Measurements from ENCODE around the gene PHLPP1.
"Not testable (repeated sequence)": the region's sequence is repeated elsewhere in the genome, so short reads cannot be mapped to it uniquely, and the experiment has no call there.

The PHLPP1 gene

GRCh38 chr18:62697636-62698035, 17.7 kb upstream of the PHLPP1 start:
- TF ChIP-seq TCF4 (CRISPR knock-in tag; IDR thresholded peaks at IDR 0.05; ENCODE audit: borderline replicate concordance), result no peak
- TF ChIP-seq SNAI2 (CRISPR knock-in tag; IDR thresholded peaks at IDR 0.05), result no peak
- no peak for TF ChIP-seq GLIS3 (CRISPR knock-in tag; IDR thresholded peaks at IDR 0.05)
- TF ChIP-seq, protein P1, sequence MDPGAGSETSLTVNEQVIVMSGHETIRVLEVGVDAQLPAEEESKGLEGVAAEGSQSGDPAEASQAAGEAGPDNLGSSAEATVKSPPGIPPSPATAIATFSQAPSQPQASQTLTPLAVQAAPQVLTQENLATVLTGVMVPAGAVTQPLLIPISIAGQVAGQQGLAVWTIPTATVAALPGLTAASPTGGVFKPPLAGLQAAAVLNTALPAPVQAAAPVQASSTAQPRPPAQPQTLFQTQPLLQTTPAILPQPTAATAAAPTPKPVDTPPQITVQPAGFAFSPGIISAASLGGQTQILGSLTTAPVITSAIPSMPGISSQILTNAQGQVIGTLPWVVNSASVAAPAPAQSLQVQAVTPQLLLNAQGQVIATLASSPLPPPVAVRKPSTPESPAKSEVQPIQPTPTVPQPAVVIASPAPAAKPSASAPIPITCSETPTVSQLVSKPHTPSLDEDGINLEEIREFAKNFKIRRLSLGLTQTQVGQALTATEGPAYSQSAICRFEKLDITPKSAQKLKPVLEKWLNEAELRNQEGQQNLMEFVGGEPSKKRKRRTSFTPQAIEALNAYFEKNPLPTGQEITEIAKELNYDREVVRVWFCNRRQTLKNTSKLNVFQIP (CRISPR knock-in tag; IDR thresholded peaks at IDR 0.05; ENCODE audit: borderline replicate concordance, low read depth), result no peak
- no peak for TF ChIP-seq ISL1 (CRISPR knock-in tag; IDR thresholded peaks at IDR 0.05)
- no peak for TF ChIP-seq TOX (CRISPR knock-in tag; IDR thresholded peaks at IDR 0.05; ENCODE audit: borderline replicate concordance)
- TF ChIP-seq PPARA (CRISPR knock-in tag; IDR thresholded peaks at IDR 0.05; ENCODE audit: borderline replicate concordance), result no peak
- no peak for TF ChIP-seq CSDC2 (CRISPR knock-in tag; IDR thresholded peaks at IDR 0.05)
- TF ChIP-seq, protein P2, sequence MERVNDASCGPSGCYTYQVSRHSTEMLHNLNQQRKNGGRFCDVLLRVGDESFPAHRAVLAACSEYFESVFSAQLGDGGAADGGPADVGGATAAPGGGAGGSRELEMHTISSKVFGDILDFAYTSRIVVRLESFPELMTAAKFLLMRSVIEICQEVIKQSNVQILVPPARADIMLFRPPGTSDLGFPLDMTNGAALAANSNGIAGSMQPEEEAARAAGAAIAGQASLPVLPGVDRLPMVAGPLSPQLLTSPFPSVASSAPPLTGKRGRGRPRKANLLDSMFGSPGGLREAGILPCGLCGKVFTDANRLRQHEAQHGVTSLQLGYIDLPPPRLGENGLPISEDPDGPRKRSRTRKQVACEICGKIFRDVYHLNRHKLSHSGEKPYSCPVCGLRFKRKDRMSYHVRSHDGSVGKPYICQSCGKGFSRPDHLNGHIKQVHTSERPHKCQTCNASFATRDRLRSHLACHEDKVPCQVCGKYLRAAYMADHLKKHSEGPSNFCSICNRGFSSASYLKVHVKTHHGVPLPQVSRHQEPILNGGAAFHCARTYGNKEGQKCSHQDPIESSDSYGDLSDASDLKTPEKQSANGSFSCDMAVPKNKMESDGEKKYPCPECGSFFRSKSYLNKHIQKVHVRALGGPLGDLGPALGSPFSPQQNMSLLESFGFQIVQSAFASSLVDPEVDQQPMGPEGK (CRISPR knock-in tag; IDR thresholded peaks at IDR 0.05; ENCODE audit: borderline replicate concordance), result no peak
- no peak for TF ChIP-seq ARNTL (CRISPR knock-in tag; IDR thresholded peaks at IDR 0.05; ENCODE audit: borderline replicate concordance, low read depth)
- no peak for TF ChIP-seq ZNF70 (CRISPR knock-in tag; IDR thresholded peaks at IDR 0.05)
- TF ChIP-seq BACH2 (CRISPR knock-in tag; IDR thresholded peaks at IDR 0.05; ENCODE audit: borderline replicate concordance), result no peak
- ATAC-seq, result no peak

DNA sequence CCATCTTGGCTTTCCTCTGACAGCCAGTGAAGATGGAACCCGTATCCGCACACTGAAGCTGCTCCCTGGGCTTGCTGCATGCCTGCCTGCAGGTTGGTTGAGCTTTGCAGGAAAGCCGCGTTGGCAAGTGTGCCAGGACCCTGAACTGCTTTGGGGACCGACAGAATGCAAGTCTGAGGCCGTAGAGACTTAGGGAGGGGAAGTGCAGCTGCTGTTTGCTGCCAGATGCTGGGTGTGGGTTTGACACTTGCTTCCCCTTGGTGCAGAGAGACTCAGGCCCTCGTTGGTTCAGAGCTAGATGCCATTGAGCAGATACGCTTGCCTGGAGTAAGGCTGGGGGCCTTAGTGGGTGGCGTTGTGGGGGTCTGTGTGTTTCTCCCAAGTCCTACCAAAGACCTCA, 13.1 kb upstream of the PHLPP1 start:
- TF ChIP-seq ZNF565 (CRISPR knock-in tag; conservative IDR thresholded peaks at IDR 0.05; ENCODE audit: low read depth) (no peak), PPARA (CRISPR knock-in tag; IDR thresholded peaks at IDR 0.05; ENCODE audit: borderline replicate concordance) (no peak), ZNF8 (CRISPR knock-in tag; IDR thresholded peaks at IDR 0.05) (no peak), CSDC2 (CRISPR knock-in tag; IDR thresholded peaks at IDR 0.05) (no peak), TSHZ2 (CRISPR knock-in tag; IDR thresholded peaks at IDR 0.05) (no peak), ZFP30 (CRISPR knock-in tag; IDR thresholded peaks at IDR 0.05) (no peak), ZNF70 (CRISPR knock-in tag; IDR thresholded peaks at IDR 0.05) (no peak), ZFP3 (CRISPR knock-in tag; IDR thresholded peaks at IDR 0.05) (no peak), RARB (CRISPR knock-in tag; IDR thresholded peaks at IDR 0.05) (no peak), OSR1 (CRISPR knock-in tag; IDR thresholded peaks at IDR 0.05) (no peak), ESRRG (CRISPR knock-in tag; IDR thresholded peaks at IDR 0.05) (no peak), ZC3H10 (CRISPR knock-in tag; IDR thresholded peaks at IDR 0.05) (no peak)
- TF ChIP-seq, protein P1 (CRISPR knock-in tag; IDR thresholded peaks at IDR 0.05; ENCODE audit: borderline replicate concordance, low read depth), result no peak
- TF ChIP-seq, protein P2 (CRISPR knock-in tag; IDR thresholded peaks at IDR 0.05; ENCODE audit: borderline replicate concordance), result no peak
- TF ChIP-seq, protein P3, sequence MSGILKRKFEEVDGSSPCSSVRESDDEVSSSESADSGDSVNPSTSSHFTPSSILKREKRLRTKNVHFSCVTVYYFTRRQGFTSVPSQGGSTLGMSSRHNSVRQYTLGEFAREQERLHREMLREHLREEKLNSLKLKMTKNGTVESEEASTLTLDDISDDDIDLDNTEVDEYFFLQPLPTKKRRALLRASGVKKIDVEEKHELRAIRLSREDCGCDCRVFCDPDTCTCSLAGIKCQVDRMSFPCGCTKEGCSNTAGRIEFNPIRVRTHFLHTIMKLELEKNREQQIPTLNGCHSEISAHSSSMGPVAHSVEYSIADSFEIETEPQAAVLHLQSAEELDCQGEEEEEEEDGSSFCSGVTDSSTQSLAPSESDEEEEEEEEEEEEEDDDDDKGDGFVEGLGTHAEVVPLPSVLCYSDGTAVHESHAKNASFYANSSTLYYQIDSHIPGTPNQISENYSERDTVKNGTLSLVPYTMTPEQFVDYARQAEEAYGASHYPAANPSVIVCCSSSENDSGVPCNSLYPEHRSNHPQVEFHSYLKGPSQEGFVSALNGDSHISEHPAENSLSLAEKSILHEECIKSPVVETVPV (CRISPR knock-in tag; IDR thresholded peaks at IDR 0.05), result no peak
- no peak for ATAC-seq

DNA sequence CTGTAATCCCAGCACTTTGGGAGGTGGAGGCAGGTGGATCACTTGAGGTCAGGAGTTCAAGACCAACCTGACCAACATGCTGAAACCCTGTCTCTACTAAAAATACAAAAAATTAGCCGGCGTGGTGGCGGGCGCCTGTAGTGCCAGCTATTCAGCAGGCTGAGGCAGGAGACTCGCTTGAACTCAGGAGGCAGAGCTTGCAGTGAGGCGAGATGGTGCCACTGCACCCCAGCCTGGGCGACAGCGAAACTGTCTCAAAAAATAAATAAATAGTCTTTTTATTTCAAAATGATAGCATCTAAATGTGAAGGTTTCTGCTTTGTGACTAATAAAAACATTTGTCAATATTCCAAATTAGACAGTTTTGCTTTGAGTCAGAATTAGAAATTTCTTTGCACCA, 8.5 kb upstream of the PHLPP1 start:
- not testable (repeated sequence) for ATAC-seq

DNA sequence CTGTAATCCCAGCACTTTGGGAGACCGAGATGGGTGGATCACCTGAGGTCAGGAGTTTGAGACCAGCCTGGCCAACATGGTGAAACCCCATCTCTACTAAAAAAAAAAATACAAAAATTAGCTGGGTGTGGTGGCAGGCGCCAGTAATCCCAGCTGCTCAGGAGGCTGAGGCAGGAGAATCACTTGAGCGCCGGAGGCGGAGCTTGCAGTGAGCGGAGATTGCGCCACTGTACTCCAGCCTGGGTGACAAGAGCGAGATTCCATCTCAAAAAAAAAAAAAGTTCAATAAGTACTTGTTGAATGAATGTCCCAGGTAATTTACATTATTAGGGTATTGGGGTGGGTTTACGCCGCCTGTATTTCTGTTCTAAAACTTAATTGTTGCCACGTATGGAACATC, 5.4 kb upstream of the PHLPP1 start:
- not testable (repeated sequence) for ATAC-seq

Data from SK-N-SH treated with all-trans-retinoic acid at 6 μM for 48 hours (cell line).